AG09309 (cell line): ENCODE measurements around the gene TAL1.

ENCODE experiments used
- DNase-seq: peaks from one replicate; pipeline ENCODE4 v3.0.0-alpha.2; 2010; ENCODE audit warnings: low read depth
- H3K4me3 ChIP-seq: 2 replicates; pipeline ENCODE4 v1.5.1; 2011; ENCODE audit warnings: mild to moderate bottlenecking, low read depth, low read length, moderate library complexity; ENCODE audit not compliant: control insufficient read depth
- CTCF ChIP-seq: IDR thresholded peaks from 2 replicates; pipeline ENCODE4 v1.5.1; 2011; ENCODE audit warnings: mild to moderate bottlenecking, low read depth, low read length, inconsistent platforms; ENCODE audit not compliant: insufficient read depth, control insufficient read depth; ENCODE audit errors: missing control alignments

The TAL1 gene

GRCh38 chr1:47212636-47213229 lies 19.3 kb downstream of the TAL1 start:
- no peak for TF ChIP-seq CTCF
- no peak for DNase-seq
- no peak overlapping the region for H3K4me3 ChIP-seq

- DNase-seq: no peak
- H3K4me3 ChIP-seq: no peak overlapping the region
- no peak for TF ChIP-seq CTCF
Observed at GRCh38 chr1:47211796-47212269, 20.2 kb downstream of the TAL1 start.

- no peak for TF ChIP-seq CTCF
Observed at GRCh38 chr1:47210666-47211065, 21.4 kb downstream of the TAL1 start.

GRCh38 chr1:47209725-47210325 lies 22.2 kb downstream of the TAL1 start:
- no peak overlapping the region for H3K4me3 ChIP-seq
- no peak for DNase-seq
- TF ChIP-seq CTCF: no peak

More at GRCh38 chr1:47210666-47211065, 21.4 kb downstream of the TAL1 start:
- no peak overlapping the region for H3K4me3 ChIP-seq
- DNase-seq: no peak

GRCh38 chr1:47209091-47209490 lies 22.9 kb downstream of the TAL1 start:
- no peak for DNase-seq
- TF ChIP-seq CTCF: no peak
- no peak overlapping the region for H3K4me3 ChIP-seq

- H3K4me3 ChIP-seq: no peak overlapping the region
- no peak for TF ChIP-seq CTCF
- DNase-seq: no peak
Observed at GRCh38 chr1:47208374-47208850, 23.6 kb downstream of the TAL1 start.

GRCh38 chr1:47207803-47208373 lies 24.1 kb downstream of the TAL1 start:
- no peak for TF ChIP-seq CTCF
- H3K4me3 ChIP-seq: no peak overlapping the region

More at GRCh38 chr1:47207803-47208373, 24.1 kb downstream of the TAL1 start:
- DNase-seq: no peak
